HG03442 (cell line): ENCODE results near the gene HOXA6.
A peak's percentile ranks its signal among the peaks of the same experiment; 100 is the strongest.

ENCODE experiments used
- ATAC-seq: cut with Tn5 transposase; IDR thresholded peaks from one replicate; pipeline ENCODE4 v1.9.1; 2021; ENCODE audit warnings: mild to moderate bottlenecking, moderate library complexity; ENCODE audit not compliant: unreplicated experiment

Gene HOXA6

GRCh38 chr7:27100694-27101170, 46.8 kb downstream of the HOXA6 start:
- ATAC-seq: no peak

- ATAC-seq: no peak
Observed at GRCh38 chr7:27099453-27100370, 47.9 kb downstream of the HOXA6 start.

- ATAC-seq: no peak
Observed at GRCh38 chr7:27098578-27099451, 48.8 kb downstream of the HOXA6 start.

GRCh38 chr7:27097686-27098577, 49.6 kb downstream of the HOXA6 start:
- no peak for ATAC-seq

- no peak for ATAC-seq
Observed at GRCh38 chr7:27096768-27097514, 50.6 kb downstream of the HOXA6 start.

GRCh38 chr7:27095897-27096767, 51.4 kb downstream of the HOXA6 start, which contains the start of gene HOXA1:
Gene HOXA1 (minus strand): TSS chr7:27096000. CDS start chr7:27095912, 88 bp downstream.
- peak; percentile 82 for ATAC-seq
